BLaER1 (cell line): ENCODE results near the gene TMEM61.

Source experiments
- H3K27ac ChIP-seq: shearing (Covaris generic); formaldehyde crosslinking; 2 replicates; pipeline ENCODE4 v1.8.1; 2022
- H3K27me3 ChIP-seq: shearing (Covaris generic); formaldehyde crosslinking; 2 replicates; pipeline ENCODE4 v1.8.1; 2022
- H3K36me3 ChIP-seq: shearing (Covaris generic); formaldehyde crosslinking; 2 replicates; pipeline ENCODE4 v1.8.1; 2022
- H3K4me1 ChIP-seq: shearing (Covaris generic); formaldehyde crosslinking; 2 replicates; pipeline ENCODE4 v1.8.1; 2022
- H3K4me2 ChIP-seq: shearing (Covaris generic); formaldehyde crosslinking; 2 replicates; pipeline ENCODE4 v1.8.1; 2022
- H3K4me3 ChIP-seq: shearing (Covaris generic); formaldehyde crosslinking; 2 replicates; pipeline ENCODE4 v1.8.1; 2022
- H3K9ac ChIP-seq: shearing (Covaris generic); formaldehyde crosslinking; 2 replicates; pipeline ENCODE4 v1.8.1; 2022
- H3K9me3 ChIP-seq: shearing (Covaris generic); formaldehyde crosslinking; 2 replicates; pipeline ENCODE4 v1.8.1; 2022
- H4K20me1 ChIP-seq: shearing (Covaris generic); formaldehyde crosslinking; 2 replicates; pipeline ENCODE4 v1.8.1; 2022
- Cebpa-rat ChIP-seq: shearing (Covaris generic); IDR thresholded peaks from 2 replicates; pipeline ENCODE4 v1.8.1; 2022

TMEM61 gene

DNA sequence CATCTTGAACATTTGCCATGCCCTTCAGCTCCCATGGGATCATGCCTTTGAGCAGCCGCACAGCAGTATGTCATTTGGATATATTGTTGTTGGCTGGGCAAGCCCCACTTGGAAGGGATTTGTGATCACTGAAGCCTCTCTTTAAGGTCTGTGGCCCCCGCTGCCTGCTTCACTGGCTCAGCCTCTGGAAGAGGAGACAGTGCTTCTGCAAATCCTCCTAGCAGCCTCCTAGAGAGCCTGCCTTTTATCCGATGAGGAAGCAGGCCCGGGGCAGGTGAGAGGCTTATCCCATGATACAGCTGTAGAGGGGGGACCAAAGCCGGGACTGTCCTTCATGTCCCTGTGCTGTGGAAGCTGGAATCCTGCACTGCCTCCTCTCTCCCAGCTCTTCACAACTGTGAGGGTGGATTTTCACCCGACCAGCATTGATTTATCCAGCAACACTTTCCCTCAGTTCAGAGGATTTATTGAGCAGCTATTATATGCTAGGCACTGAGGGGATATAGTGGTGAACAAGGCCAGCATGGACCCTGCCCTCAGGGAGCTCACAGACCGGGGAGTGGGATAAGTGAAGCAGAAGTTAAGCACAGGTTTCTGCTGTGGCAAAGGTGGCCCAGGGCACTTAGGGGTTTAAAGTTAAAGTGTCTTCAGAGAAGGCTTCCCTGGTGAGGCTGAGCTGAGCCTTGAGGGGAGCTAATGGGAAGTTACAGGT, 3.9 kb downstream of the TMEM61 start:
- Histone ChIP-seq H3K4me3 (no peak overlapping the region), H3K9me3 (no peaks in the 10 kb centered on the region), H3K9ac (no peak overlapping the region), H3K4me2 (no peak overlapping the region), H3K36me3 (no peaks in the 10 kb centered on the region), H3K27me3 (peaks cover 20% of the 10 kb centered on the region), H3K4me1 (no peaks in the 10 kb centered on the region), H3K27ac (no peak overlapping the region), H4K20me1 (no peaks in the 10 kb centered on the region)
- no peak for TF ChIP-seq Cebpa-rat

DNA sequence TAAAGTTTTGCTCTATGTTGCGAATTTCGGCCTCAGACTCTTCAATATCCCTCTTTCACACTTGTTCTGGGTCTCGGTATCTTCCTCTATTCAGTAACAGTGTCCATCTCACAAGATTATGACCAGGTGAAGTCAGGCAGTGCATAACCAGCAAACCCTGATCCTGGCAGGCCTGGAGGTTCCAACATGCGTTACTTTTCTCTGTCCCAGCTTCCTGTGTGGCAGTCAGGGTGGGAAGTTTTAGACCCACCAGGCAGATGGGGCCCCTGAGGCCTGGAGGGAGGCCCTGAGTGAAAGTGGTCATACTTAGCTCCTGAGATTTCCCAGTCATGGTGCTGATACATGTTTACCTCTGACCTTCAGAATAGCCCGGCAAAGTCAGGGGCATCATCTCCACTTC, 5.1 kb downstream of the TMEM61 start:
- H4K20me1 ChIP-seq = no peaks in the 10 kb centered on the region
- peaks cover 12% of the 10 kb centered on the region; the same call in 1 of the 2 replicates for H3K27me3 ChIP-seq
- H3K9me3 ChIP-seq = no peaks in the 10 kb centered on the region
- no peaks in the 10 kb centered on the region for H3K36me3 ChIP-seq
- no peak for TF ChIP-seq Cebpa-rat
- H3K27ac ChIP-seq = no peak overlapping the region
- H3K9ac ChIP-seq = no peak overlapping the region
- no peak overlapping the region for H3K4me3 ChIP-seq
- no peaks in the 10 kb centered on the region for H3K4me1 ChIP-seq
- H3K4me2 ChIP-seq = no peak overlapping the region

DNA sequence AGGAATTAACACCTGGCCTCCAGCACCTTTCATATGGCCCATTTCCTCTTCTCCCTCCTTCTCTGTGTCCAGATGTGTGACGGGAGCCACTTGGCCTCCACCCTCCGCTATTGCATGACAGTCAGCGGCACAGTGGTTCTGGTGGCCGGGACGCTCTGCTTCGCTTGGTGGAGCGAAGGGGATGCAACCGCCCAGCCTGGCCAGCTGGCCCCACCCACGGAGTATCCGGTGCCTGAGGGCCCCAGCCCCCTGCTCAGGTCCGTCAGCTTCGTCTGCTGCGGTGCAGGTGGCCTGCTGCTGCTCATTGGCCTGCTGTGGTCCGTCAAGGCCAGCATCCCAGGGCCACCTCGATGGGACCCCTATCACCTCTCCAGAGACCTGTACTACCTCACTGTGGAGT, 5.6 kb downstream of the TMEM61 start:
- Histone ChIP-seq H3K27ac (no peak overlapping the region), H4K20me1 (no peaks in the 10 kb centered on the region), H3K9ac (no peak overlapping the region), H3K4me3 (no peak overlapping the region), H3K27me3 (peaks cover 7% of the 10 kb centered on the region; the same call in 1 of the 2 replicates), H3K4me1 (no peaks in the 10 kb centered on the region), H3K4me2 (no peak overlapping the region), H3K9me3 (no peaks in the 10 kb centered on the region), H3K36me3 (no peaks in the 10 kb centered on the region)
- TF ChIP-seq Cebpa-rat = no peak

DNA sequence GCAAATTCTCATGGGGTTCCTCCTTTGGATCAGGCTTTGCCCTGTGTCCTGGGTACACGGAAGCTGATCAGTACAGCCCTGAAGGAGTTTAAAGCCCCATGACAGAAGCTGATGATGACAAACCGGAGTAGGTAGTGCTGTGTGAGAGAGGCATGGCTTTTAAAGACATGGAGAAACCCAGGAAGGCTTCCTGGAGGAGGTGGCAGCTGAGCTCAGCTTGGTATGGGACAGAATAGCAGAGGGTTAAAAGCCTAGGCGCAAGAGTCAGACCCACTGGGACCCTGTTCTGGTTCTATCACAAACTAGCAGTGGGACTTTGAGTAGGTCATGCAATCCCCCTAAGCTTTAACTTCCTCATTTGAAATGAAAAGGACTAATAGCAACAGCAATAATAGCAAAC, 6.1 kb downstream of the TMEM61 start:
- H3K27me3 ChIP-seq = peaks cover 2% of the 10 kb centered on the region; the same call in 1 of the 2 replicates
- no peak overlapping the region for H3K9ac ChIP-seq
- H4K20me1 ChIP-seq = no peaks in the 10 kb centered on the region
- H3K36me3 ChIP-seq = no peaks in the 10 kb centered on the region
- H3K4me1 ChIP-seq = no peaks in the 10 kb centered on the region
- no peak overlapping the region for H3K4me3 ChIP-seq
- no peak overlapping the region for H3K27ac ChIP-seq
- H3K9me3 ChIP-seq = no peaks in the 10 kb centered on the region
- no peak for TF ChIP-seq Cebpa-rat
- no peak overlapping the region for H3K4me2 ChIP-seq

DNA sequence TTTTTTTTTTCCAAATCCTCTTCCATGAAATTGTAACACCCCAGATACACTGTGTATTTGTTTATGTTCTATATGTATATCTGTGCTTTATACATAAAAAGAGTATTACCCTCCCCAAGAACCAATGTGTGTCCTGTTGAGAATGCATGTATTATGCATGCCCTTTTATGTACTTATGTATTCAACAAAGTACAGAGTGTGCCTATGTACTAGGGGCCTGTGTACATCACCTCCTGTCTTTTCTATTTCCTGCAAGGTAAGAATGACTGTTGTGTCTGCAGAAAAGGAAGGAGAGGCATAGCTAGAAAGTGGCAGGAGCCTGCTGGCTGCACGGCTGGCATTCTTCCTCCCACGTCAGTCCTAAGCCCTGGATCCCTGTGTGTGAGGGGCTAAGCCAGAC, 7.0 kb downstream of the TMEM61 start:
- Histone ChIP-seq H3K36me3 (no peaks in the 10 kb centered on the region), H3K9ac (no peak overlapping the region), H3K27me3 (no peaks in the 10 kb centered on the region), H3K9me3 (no peaks in the 10 kb centered on the region), H3K4me2 (no peak overlapping the region), H3K4me3 (no peak overlapping the region), H3K27ac (no peak overlapping the region), H4K20me1 (no peaks in the 10 kb centered on the region), H3K4me1 (no peaks in the 10 kb centered on the region)
- no peak for TF ChIP-seq Cebpa-rat

DNA sequence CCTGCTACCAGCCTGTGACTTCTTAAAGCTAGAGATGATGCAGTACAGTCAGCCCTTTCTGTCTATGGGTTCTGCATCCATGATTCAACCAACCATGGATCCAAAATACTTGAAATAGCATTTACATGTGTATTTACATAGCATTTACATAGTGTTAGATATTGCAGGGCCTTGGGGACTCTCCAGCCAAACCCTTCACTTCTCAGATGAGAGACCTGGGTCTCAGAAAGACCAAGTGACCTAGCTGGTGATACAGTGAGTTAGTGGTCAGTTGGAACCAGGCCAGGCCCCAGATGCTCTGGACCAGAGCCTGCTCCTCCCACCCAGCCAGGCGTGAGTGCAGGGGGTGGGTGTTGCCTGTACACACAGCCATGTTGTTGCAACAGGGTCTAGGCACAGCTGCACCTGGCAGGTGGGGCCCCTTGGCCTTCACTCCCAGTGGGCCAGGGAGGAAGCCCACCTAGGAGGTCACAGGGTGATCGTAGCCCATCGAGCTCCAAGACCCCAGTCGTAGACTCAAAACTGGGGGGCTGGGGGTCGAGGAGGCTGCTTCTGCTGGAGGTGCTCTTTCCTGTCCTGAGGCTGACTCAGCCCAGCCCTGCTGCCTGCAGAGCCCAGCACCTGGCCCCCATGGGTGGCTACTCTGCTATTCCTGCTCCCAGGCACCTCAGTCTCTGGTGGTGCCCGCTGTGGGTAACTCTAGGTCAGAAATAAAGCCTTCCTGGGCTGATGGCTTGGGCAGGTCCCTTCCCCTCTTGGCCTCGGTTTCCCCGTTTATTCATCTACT, 7.7 kb downstream of the TMEM61 start:
- no peak overlapping the region for H3K4me3 ChIP-seq
- H3K4me2 ChIP-seq = no peak overlapping the region
- H3K27me3 ChIP-seq = no peaks in the 10 kb centered on the region
- TF ChIP-seq Cebpa-rat = no peak
- H3K9me3 ChIP-seq = no peaks in the 10 kb centered on the region
- H3K36me3 ChIP-seq = no peaks in the 10 kb centered on the region
- H3K4me1 ChIP-seq = no peaks in the 10 kb centered on the region
- no peaks in the 10 kb centered on the region for H4K20me1 ChIP-seq
- no peak overlapping the region for H3K9ac ChIP-seq
- H3K27ac ChIP-seq = no peak overlapping the region

DNA sequence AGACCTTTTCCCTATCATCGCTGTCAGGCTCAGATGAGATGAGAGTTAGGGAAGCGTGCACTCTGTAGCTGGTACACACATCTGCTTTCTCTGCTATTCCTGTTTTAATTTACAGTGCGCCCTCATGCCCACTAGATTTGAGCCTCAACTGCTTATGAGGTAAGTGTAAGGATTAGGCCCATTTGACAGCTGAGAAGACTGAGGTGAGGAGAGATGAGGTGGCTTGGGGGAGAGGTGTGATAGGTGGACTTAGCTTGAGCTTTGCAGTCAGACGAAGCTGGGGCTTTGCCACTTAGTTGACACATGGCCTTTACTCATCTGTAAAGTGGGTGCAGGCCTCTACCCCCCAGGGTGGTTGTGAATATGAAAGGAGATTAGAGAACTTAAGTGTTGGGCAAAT, 8.5 kb downstream of the TMEM61 start:
- Histone ChIP-seq H3K27ac (no peak overlapping the region), H3K4me2 (no peak overlapping the region), H3K4me1 (no peaks in the 10 kb centered on the region), H3K9ac (no peak overlapping the region), H3K9me3 (no peaks in the 10 kb centered on the region), H4K20me1 (no peaks in the 10 kb centered on the region), H3K27me3 (no peaks in the 10 kb centered on the region), H3K36me3 (no peaks in the 10 kb centered on the region), H3K4me3 (no peak overlapping the region)
- TF ChIP-seq Cebpa-rat = no peak

DNA sequence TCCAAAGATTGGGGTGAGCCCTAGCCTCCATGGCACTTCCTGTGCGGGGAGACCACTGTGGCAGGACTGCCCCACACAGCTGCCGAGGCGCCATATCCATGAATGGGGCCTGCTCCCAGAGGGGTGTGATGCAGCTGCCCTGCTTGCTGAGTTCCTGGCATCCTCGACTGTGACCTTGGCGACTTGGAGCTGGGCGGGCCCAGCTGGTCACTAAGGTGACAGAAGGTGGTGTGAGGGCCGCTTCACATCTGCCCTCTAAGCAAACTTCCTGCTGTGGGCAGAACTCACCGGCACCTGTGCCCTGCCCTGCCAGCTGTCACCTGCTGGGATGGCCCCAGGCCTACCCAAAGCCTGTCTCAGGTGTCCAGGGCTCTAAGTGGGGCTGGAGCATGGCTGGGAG, 9.0 kb downstream of the TMEM61 start:
- Histone ChIP-seq H3K27me3 (no peaks in the 10 kb centered on the region), H3K9ac (no peak overlapping the region), H3K9me3 (no peaks in the 10 kb centered on the region), H3K4me3 (no peak overlapping the region), H3K4me1 (no peaks in the 10 kb centered on the region), H3K36me3 (no peaks in the 10 kb centered on the region), H3K4me2 (no peak overlapping the region), H4K20me1 (no peaks in the 10 kb centered on the region), H3K27ac (no peak overlapping the region)
- TF ChIP-seq Cebpa-rat = no peak

DNA sequence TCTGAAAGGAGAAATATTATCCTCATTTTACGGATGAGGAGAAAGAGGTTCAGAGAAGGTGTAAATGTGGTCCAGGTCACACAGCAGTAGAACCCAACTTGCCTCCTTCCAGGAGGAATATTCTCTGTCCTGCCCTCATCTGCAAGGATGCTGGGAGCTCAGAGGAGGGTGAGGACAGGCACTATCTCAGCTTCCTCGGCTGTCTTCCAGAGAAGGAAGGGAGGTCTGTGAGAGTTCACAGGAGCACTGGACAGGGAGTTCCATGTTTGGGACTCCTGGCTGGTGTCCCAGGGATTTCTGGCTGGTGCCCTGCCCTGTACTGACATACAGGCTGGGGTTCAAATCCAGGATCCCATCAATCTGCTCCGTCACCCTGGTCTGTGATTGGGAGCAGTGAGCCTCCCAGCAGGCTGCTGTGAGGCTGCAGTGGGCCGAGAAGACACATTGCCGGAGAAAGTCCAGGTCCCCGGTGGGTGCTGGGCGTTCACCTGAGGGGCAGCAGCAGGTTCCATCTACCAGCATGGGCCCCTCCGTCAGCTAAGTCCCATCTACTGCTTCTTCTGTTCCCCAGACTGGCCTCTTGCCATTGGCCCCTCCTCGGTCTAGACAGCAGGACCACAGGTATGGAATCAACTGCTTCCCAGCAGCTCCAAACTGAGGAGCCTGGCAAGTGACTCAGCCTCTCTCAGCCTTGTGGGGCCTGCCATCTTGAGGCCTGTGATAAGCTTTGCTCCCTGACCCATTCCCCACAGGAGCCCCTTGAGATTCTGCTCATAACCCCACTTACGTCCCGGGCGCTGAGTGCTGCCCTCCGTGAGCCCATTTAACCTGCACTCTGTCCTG, 9.8 kb downstream of the TMEM61 start:
- H3K27ac ChIP-seq = no peak overlapping the region
- H3K4me2 ChIP-seq = no peak overlapping the region
- no peaks in the 10 kb centered on the region for H3K9me3 ChIP-seq
- H3K4me1 ChIP-seq = no peaks in the 10 kb centered on the region
- H3K4me3 ChIP-seq = no peak overlapping the region
- TF ChIP-seq Cebpa-rat = no peak
- peaks cover 2% of the 10 kb centered on the region; the same call in 1 of the 2 replicates for H3K27me3 ChIP-seq
- H3K36me3 ChIP-seq = no peaks in the 10 kb centered on the region
- H4K20me1 ChIP-seq = no peaks in the 10 kb centered on the region
- no peak overlapping the region for H3K9ac ChIP-seq

DNA sequence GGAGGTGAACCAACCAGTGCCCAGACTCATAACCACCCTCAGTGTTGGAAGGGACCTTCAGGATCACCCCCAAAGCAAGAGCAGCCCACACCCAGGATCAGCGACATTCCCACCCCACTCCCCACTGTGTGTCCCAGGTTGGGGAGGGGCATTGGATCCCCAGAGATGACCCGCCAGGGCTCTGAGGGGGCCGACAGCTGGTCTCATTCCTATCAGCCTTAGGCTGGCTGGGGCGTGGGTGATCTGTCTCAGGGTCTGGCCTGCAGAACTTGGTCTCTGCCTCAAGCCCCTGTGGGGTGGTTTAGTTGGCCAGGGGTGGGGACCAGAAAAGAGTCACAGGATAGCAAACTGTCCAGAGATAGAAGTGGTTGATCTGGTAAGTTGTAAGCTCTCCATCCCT, 10.5 kb downstream of the TMEM61 start:
- Histone ChIP-seq H3K4me3 (no peak overlapping the region), H3K27ac (no peak overlapping the region), H3K9ac (no peak overlapping the region), H3K4me1 (no peaks in the 10 kb centered on the region), H3K27me3 (peaks cover 9% of the 10 kb centered on the region), H3K4me2 (no peak overlapping the region), H3K9me3 (no peaks in the 10 kb centered on the region), H3K36me3 (no peaks in the 10 kb centered on the region), H4K20me1 (no peaks in the 10 kb centered on the region)
- TF ChIP-seq Cebpa-rat = no peak
